Endothelial cell of umbilical vein (primary cell): ENCODE results near the gene SLC8A2. TPM values are rescaled to one million over a fixed set of nuclear protein-coding genes. Genes with fewer than 3 reads are reported as not detected.

ENCODE experiments used
- BruUV-seq: library from RNA; stranded (reverse); fragments of 400-500 nt; replicated peaks from 2 replicates; lab custom pipeline; 2021; lab: Mats Ljungman, UMichigan
- CTCF ChIA-PET: fragments of 300-600, 350-600 bp; sonication (Branson Sonifier 250); formaldehyde crosslinking; loops from one replicate; lab custom pipeline; 2021; ENCODE audit warnings: antibody characterized with exemption, inconsistent platforms; lab: Charles Lee
- POLR2A ChIA-PET: fragments of 300-600, 350-600 bp; sonication (Branson Sonifier 250); formaldehyde crosslinking; loops from one replicate; lab custom pipeline; 2021; ENCODE audit warnings: antibody characterized with exemption, inconsistent platforms; lab: Charles Lee
- DNase-seq: peaks from one replicate; pipeline ENCODE4 v3.0.0-alpha.2; 2011; ENCODE audit warnings: low read depth, low spot score
- FAIRE-seq: peaks from 2 replicates; lab custom pipeline; 2011; peaks lifted over from hg19 to GRCh38; lab: Jason Lieb, UNC
- H2AFZ ChIP-seq: 2 replicates; pipeline ENCODE4 v1.6.0; 2012; ENCODE audit warnings: low read depth, low read length, control low read depth, inconsistent platforms
- H3K27ac ChIP-seq: 2 replicates; pipeline ENCODE4 v1.5.1; 2011; ENCODE audit warnings: low read depth, mild to moderate bottlenecking, control low read depth, low read length, moderate library complexity; ENCODE audit not compliant: insufficient read depth
- H3K27me3 ChIP-seq, 2 experiments: 2 replicates each; pipeline versions ENCODE4 v1.6.0 to v1.6.1; 2011; ENCODE audit warnings: low read length in 2 of 2, mixed read lengths in 1 of 2; ENCODE audit not compliant: control insufficient read depth in 2 of 2, insufficient read depth in 2 of 2
- H3K36me3 ChIP-seq, 2 experiments: 2 replicates in 1 of 2; 3 replicates in 1 of 2; pipeline ENCODE4 v1.5.1; 2011; ENCODE audit warnings: low read length in 2 of 2, mild to moderate bottlenecking in 1 of 2, moderate library complexity in 1 of 2; ENCODE audit not compliant: control insufficient read depth in 2 of 2, insufficient read depth in 2 of 2; ENCODE audit errors: extremely low read depth in 1 of 2
- H3K4me1 ChIP-seq: 3 replicates; pipeline ENCODE4 v1.5.1; 2011; ENCODE audit warnings: mild to moderate bottlenecking, low read length; ENCODE audit not compliant: control insufficient read depth, insufficient read depth; ENCODE audit errors: extremely low read depth
- H3K4me2 ChIP-seq: 2 replicates; pipeline ENCODE4 v1.6.1; 2011; ENCODE audit warnings: low read length, control low read depth, mixed read lengths; ENCODE audit not compliant: insufficient read depth
- H3K4me3 ChIP-seq, 3 experiments: fragments of 200-600 bp in 1 of 3; sonication (generic), shearing (Covaris generic) in 1 of 3; replicated peaks in 1 of 3; 2 replicates each; pipeline ENCODE4 v1.5.1; 2011 to 2016; ENCODE audit warnings: control low read depth in 3 of 3, low read length in 3 of 3, mild to moderate bottlenecking in 2 of 3, inconsistent platforms in 1 of 3, low read depth in 1 of 3, moderate library complexity in 1 of 3; ENCODE audit not compliant: insufficient read depth in 1 of 3
- H3K79me2 ChIP-seq: 2 replicates; pipeline ENCODE4 v1.6.0; 2012; ENCODE audit warnings: low read length, inconsistent platforms; ENCODE audit not compliant: control insufficient read depth, insufficient read depth
- H3K9ac ChIP-seq: replicated peaks from 2 replicates; pipeline ENCODE3; 2011; ENCODE audit warnings: low read length, control low read depth; ENCODE audit not compliant: insufficient read depth; ENCODE audit errors: extremely low read depth
- H3K9me1 ChIP-seq: replicated peaks from 3 replicates; pipeline ENCODE4 v1.6.0; 2011; ENCODE audit warnings: mild to moderate bottlenecking, low read length; ENCODE audit not compliant: control insufficient read depth, insufficient read depth; ENCODE audit errors: extremely low read depth
- H3K9me3 ChIP-seq: replicated peaks from 2 replicates; pipeline ENCODE4 v1.5.1; 2012; ENCODE audit warnings: low read length, inconsistent platforms; ENCODE audit not compliant: control insufficient read depth, insufficient read depth
- H4K20me1 ChIP-seq: replicated peaks from 2 replicates; pipeline ENCODE3; 2011; ENCODE audit warnings: mild to moderate bottlenecking, low read length; ENCODE audit not compliant: control insufficient read depth, insufficient read depth; ENCODE audit errors: extremely low read depth
- CTCF ChIP-seq, 2 donors: IDR thresholded peaks; 1 replicate in 1 of 2; 2 replicates in 1 of 2; pipeline ENCODE4 v1.5.1; 2011; ENCODE audit warnings: low read length in 2 of 2, mild to moderate bottlenecking in 2 of 2, moderate library complexity in 2 of 2, control low read depth in 1 of 2, inconsistent platforms in 1 of 2, low read depth in 1 of 2; ENCODE audit not compliant: insufficient read depth in 1 of 2; ENCODE audit errors: extremely low read depth in 1 of 2
- EZH2 ChIP-seq: IDR thresholded peaks from 2 replicates; pipeline ENCODE4 v1.6.1; 2012; ENCODE audit warnings: borderline replicate concordance, low read depth, mild to moderate bottlenecking, moderate library complexity, low read length, inconsistent platforms; ENCODE audit not compliant: severe bottlenecking
- FOS ChIP-seq: IDR thresholded peaks from 2 replicates; pipeline ENCODE4 v1.6.1; 2011; ENCODE audit warnings: mild to moderate bottlenecking, low read length, moderate library complexity, borderline replicate concordance; ENCODE audit not compliant: insufficient read depth
- GATA2 ChIP-seq: IDR thresholded peaks from 2 replicates; pipeline ENCODE4 v1.7.0; 2011; ENCODE audit warnings: low read depth, mild to moderate bottlenecking, moderate library complexity, mixed read lengths, low read length; ENCODE audit not compliant: insufficient read length, insufficient read depth
- JUN ChIP-seq: IDR thresholded peaks from 2 replicates; pipeline ENCODE4 v1.6.1; 2011; ENCODE audit warnings: borderline replicate concordance, low read depth; ENCODE audit not compliant: insufficient read length, insufficient read depth
- MAX ChIP-seq: IDR thresholded peaks from 2 replicates; pipeline ENCODE4 v1.6.1; 2011; ENCODE audit not compliant: insufficient read depth, insufficient read length
- MYC ChIP-seq: IDR thresholded peaks from one replicate; pipeline ENCODE4 v1.6.1; 2011; ENCODE audit warnings: mild to moderate bottlenecking, low read depth, low read length
- POLR2A ChIP-seq: IDR thresholded peaks from 2 replicates; pipeline ENCODE4 v1.6.1; 2012; ENCODE audit warnings: low read depth, mild to moderate bottlenecking, control low read depth, low read length
- POLR2AphosphoS5 ChIP-seq: IDR thresholded peaks from 2 replicates; pipeline ENCODE4 v1.6.1; 2012; ENCODE audit warnings: low read depth, mild to moderate bottlenecking, control low read depth, low read length, moderate library complexity; ENCODE audit not compliant: insufficient read depth
- dilution Hi-C: fragments of 300-500 bp; cut with MboI; formaldehyde crosslinking; loops from one replicate; pipeline ENCODE4 v1.15.0; 2019; ENCODE audit warnings: low sequenced_read_pairs; ENCODE audit not compliant: extremely low pct_ligation_motif_present
- intact Hi-C: fragments of 100-400 bp; cut with micrococcal nuclease; formaldehyde crosslinking; loops from one replicate; pipeline ENCODE4 v1.10.0; 2022
- polyA plus RNA-seq, 4 experiments: library from polyadenylated mRNA; depleted of rRNA in 3 of 4; stranded (reverse) in 3 of 4; unstranded in 1 of 4; fragments of >200 nt; gene quantifications; 2 replicates each; pipeline versions ENCODE4 v1.2.1 to v1.2.3, GENCODE V29; 2011 to 2012; ENCODE audit warnings: missing spikeins in 1 of 4
- total RNA-seq: library from RNA; stranded (reverse); gene quantifications from 2 replicates; pipeline ENCODE4 v1.2.3, GENCODE V29; 2021

SLC8A2 gene
- total and polyA plus RNA-seq, 2 donors (not counting 3 experiments of a cell fraction or from before 2014, with no cell fraction given) = not detected

- H3K9ac ChIP-seq = no peak overlapping the region
- dilution Hi-C loops = no loop called here
- BruUV-seq = no TSS peak
Observed at GRCh38 chr19:47390533-47391488, 80.9 kb downstream of the SLC8A2 start.

GRCh38 chr19:47389150-47389556, 82.5 kb downstream of the SLC8A2 start:
- Histone ChIP-seq H3K4me3 (no peak overlapping the region), H3K36me3 (no peaks in the 10 kb centered on the region), H4K20me1 (no peaks in the 10 kb centered on the region), H3K27me3 (no peaks in the 10 kb centered on the region), H2AFZ (no peak overlapping the region), H3K9me1 (no peaks in the 10 kb centered on the region), H3K4me1 (no peaks in the 10 kb centered on the region), H3K27ac (no peak overlapping the region), H3K4me2 (no peak overlapping the region), H3K79me2 (no peaks in the 10 kb centered on the region), H3K9ac (no peak overlapping the region), H3K9me3 (no peaks in the 10 kb centered on the region)
- dilution Hi-C loops = no loop called here
- ChIA-PET CTCF (interaction anchor here (1.3 to 5.3 kb wide), 2 partner anchors 94 to 104 kb away, joined by 3 to 187 read pairs; no protein-coding TSS in a partner anchor), POLR2A (no interaction called here)
- no peak for TF ChIP-seq GATA2
- no peak for TF ChIP-seq MYC
- no peak for TF ChIP-seq MAX
- TF ChIP-seq POLR2A = no peak
- TF ChIP-seq CTCF (IDR thresholded peaks at IDR 0.05; ENCODE audit: extremely low read depth in 1 of 2, insufficient read depth in 1 of 2, low read depth in 1 of 2, low read length in 2 of 2) = no peak
- no peak for TF ChIP-seq EZH2
- TF ChIP-seq FOS = no peak
- TF ChIP-seq POLR2AphosphoS5 = no peak
- TF ChIP-seq JUN = no peak
- no TSS peak for BruUV-seq
- FAIRE-seq (no peak), DNase-seq (no peak)
- intact Hi-C loops = no loop called here

More at GRCh38 chr19:47390533-47391488, 80.9 kb downstream of the SLC8A2 start:
- intact Hi-C loops = loop anchor here (1.0 kb wide), 2 partner anchors 95 to 107 kb away; no protein-coding TSS in a partner anchor
- Histone ChIP-seq H3K27me3 (no peaks in the 10 kb centered on the region), H3K27ac (no peak overlapping the region), H3K9me1 (no peaks in the 10 kb centered on the region), H3K79me2 (no peaks in the 10 kb centered on the region), H3K9me3 (no peaks in the 10 kb centered on the region), H3K36me3 (no peaks in the 10 kb centered on the region), H3K4me1 (no peaks in the 10 kb centered on the region), H2AFZ (no peak overlapping the region), H4K20me1 (no peaks in the 10 kb centered on the region), H3K4me3 (no peak overlapping the region), H3K4me2 (no peak overlapping the region)
- CTCF ChIA-PET = interaction anchor here (0.6 to 5.3 kb wide), 40 partner anchors 8 to 378 kb away, joined by 3 to 187 read pairs (median 5); partner anchors contain the start of genes C5AR1, DHX34 and INAFM1
- no peak for FAIRE-seq
- DNase-seq = no peak
- no peak for TF ChIP-seq EZH2
- TF ChIP-seq POLR2A = no peak
- no peak for TF ChIP-seq MYC
- no peak for TF ChIP-seq GATA2
- no peak for TF ChIP-seq FOS
- no peak for TF ChIP-seq JUN
- POLR2A ChIA-PET = no interaction called here
